WI38 (cell line): ENCODE data around the gene MANSC1.

Source experiments
- H3K4me3 ChIP-seq: 2 replicates; pipeline ENCODE4 v1.5.1; 2011; ENCODE audit warnings: low read depth, mild to moderate bottlenecking, control low read depth, low read length
- CTCF ChIP-seq: IDR thresholded peaks from 2 replicates; pipeline ENCODE4 v1.5.1; 2012; ENCODE audit warnings: low read depth, mild to moderate bottlenecking, control low read depth, low read length

The MANSC1 gene

DNA sequence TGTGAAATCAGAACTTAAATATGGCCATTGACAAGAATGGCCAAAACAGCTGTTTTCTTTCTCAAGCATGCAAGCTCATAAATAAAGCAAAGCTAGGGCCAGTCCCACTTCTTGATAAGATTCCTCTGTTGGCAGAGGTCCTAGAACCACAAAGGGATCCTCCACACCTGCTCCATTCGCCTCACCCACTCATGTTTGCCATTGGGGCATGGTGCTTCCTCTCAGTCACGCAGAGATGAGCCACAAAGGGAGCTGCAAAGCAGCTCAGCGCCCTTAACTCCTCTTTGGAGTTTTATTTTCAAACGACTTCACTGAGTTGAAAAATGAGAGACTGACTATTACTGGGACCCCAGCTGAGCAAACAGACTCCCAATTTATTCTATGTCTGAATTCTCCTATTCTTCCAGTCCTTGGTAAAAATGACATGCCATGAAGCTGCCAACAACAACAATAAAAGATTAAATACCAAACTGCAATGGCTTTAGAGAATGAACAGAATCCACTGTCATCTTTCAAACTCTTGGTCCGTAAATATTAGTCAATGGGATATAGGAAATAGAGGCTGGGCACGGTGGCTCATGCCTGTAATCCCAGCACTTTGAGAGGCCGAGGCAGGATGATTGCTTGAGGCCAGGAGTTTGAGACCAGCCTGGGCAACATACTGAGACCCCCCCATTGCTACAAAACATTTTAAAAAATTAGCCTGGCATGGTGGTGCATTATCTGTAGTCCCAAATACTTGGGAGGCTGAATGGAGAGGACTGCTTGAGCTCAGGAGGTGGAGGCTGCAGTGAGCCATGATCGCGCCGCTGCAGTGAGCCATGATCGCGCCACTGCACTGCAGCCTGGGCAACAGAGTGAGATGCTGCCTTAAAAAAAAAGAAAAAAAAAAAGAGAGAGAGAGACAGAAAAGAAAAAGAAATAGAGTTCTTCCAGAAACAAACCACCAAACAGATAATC lies 16.4 kb downstream of the MANSC1 start:
- TF ChIP-seq CTCF = no peak

GRCh38 chr12:12331896-12332295 lies 18.1 kb downstream of the MANSC1 start:
- TF ChIP-seq CTCF = no peak
- H3K4me3 ChIP-seq = no peak overlapping the region

More for the DNA sequence above, 16.4 kb downstream of the MANSC1 start:
- no peak overlapping the region for H3K4me3 ChIP-seq

DNA sequence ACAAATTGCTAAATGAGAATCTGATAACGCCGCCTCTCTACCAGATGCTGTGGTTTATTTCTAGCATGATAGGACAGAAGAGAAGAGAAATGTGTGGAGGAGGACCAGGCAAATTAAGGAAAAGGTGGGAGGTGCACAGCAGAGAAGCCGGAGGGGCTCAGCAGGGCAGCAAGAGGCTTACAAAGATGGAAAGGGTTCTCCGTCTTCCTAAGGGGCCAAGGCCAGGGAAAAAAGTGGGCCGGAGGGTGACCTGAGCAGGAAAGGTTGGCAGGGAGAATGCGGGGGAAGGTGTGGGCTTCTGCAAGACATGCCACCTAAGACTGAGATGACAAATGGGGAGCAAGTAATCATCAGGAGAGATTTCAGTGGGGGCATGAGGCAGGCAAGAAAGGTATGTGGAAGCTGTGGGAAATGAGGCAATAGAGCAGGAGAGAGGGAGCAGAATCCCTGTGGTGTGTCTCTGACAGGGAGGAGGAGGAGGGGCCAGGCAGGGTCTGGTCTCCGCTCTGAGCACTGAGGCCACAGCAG lies 18.7 kb downstream of the MANSC1 start:
- H3K4me3 ChIP-seq = no peak overlapping the region
- TF ChIP-seq CTCF = no peak

GRCh38 chr12:12327802-12328201 lies 22.2 kb downstream of the MANSC1 start:
- no peak overlapping the region for H3K4me3 ChIP-seq
- peak; percentile 37; the same call in 1 of the 2 replicates for TF ChIP-seq CTCF

- H3K4me3 ChIP-seq = no peak overlapping the region
- no peak for TF ChIP-seq CTCF
Measured at GRCh38 chr12:12326262-12326661, 23.8 kb downstream of the MANSC1 start.

- H3K4me3 ChIP-seq = no peak overlapping the region
Measured at GRCh38 chr12:12323591-12323990, 26.5 kb downstream of the MANSC1 start.

More at GRCh38 chr12:12323591-12323990, 26.5 kb downstream of the MANSC1 start:
- no peak for TF ChIP-seq CTCF
